ENCODE data around the gene GFRA1.

DNA sequence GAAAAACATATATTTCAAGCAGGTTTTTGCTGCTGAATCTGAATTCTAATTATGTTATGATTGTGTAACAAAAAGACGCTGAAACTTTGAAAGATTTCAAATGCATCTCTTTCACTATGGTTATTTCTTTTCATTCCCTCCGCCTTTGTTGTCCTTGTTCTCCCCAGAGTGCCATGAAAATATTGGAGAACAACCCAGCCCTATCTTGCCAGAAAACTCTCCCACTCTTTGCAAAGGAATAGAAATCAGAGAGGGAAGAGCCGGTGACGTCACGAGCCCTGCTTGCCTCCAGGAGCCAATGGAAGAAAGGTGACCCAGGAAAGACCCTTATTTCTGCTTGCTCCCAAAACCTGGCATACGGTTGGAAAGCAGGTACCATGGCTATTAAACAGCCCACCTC is 3.4 kb downstream of the GFRA1 start:
- TF ChIP-seq, protein P1, sequence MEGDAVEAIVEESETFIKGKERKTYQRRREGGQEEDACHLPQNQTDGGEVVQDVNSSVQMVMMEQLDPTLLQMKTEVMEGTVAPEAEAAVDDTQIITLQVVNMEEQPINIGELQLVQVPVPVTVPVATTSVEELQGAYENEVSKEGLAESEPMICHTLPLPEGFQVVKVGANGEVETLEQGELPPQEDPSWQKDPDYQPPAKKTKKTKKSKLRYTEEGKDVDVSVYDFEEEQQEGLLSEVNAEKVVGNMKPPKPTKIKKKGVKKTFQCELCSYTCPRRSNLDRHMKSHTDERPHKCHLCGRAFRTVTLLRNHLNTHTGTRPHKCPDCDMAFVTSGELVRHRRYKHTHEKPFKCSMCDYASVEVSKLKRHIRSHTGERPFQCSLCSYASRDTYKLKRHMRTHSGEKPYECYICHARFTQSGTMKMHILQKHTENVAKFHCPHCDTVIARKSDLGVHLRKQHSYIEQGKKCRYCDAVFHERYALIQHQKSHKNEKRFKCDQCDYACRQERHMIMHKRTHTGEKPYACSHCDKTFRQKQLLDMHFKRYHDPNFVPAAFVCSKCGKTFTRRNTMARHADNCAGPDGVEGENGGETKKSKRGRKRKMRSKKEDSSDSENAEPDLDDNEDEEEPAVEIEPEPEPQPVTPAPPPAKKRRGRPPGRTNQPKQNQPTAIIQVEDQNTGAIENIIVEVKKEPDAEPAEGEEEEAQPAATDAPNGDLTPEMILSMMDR (IDR thresholded peaks at IDR 0.05), result no peak
- TF ChIP-seq EZH2 (IDR thresholded peaks at IDR 0.05; ENCODE audit: borderline replicate concordance, insufficient read depth, low read depth, low read length, poor library complexity, severe bottlenecking), result no peak

Data from B cell (primary cell).